Measurements from ENCODE around the gene MPLKIP. TPM values are rescaled to one million over a fixed set of nuclear protein-coding genes. Genes with fewer than 3 reads are reported as not detected.

MPLKIP gene
- total and polyA plus RNA-seq, 10 donors: 28.1 to 64.5 (median 41.2) TPM

DNA sequence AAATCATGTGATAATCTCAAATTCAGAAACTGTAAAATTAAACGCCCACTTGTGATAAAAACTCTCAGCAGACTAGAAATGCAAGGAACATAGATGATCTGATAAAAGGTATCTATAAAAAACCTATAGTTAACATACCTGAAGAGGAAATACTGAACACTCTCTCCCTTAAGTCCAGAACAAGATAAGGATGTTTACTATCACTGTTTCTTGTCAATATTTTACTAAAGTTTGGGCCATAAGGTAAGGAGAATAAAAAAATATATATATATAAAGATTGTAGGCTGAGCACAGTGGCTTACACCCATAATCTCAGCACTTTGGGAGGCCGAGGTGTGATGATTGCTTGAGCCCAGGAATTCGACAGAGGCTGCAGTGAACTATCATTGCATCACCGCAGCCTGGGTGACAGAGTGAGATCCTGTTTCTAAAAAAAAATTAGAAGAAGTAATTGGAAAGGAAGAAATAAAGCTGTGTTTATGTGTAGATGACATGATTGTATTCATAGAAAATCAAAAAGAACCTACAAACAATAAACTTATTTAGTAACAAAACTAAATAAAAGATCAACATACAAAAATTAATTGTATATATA, 28.4 kb downstream of the MPLKIP start:
- Histone ChIP-seq H3K4me1 (peaks cover 0 to 3% (median 0%) of the 10 kb centered on the region in 6 donors), H3K4me3 (no peak overlapping the region), H3K9me3 (no peaks in the 10 kb centered on the region), H3K27ac (no peak overlapping the region), H3K36me3 (peaks cover 0 to 7% (median 0%) of the 10 kb centered on the region in 6 donors), H3K27me3 (replicated peaks in 1 of 7) (no peaks in the 10 kb centered on the region)
- TF ChIP-seq POLR2A (IDR thresholded peaks at IDR 0.05): no peak
- intact Hi-C loops (cut with DNase I; ENCODE audit: low total_unique reads): no loop called here
- DNase-seq: no peak
- 50 to 87% (median 69%) methylated on average over 4 of the region's 4 CpGs for WGBS, 5 donors

DNA sequence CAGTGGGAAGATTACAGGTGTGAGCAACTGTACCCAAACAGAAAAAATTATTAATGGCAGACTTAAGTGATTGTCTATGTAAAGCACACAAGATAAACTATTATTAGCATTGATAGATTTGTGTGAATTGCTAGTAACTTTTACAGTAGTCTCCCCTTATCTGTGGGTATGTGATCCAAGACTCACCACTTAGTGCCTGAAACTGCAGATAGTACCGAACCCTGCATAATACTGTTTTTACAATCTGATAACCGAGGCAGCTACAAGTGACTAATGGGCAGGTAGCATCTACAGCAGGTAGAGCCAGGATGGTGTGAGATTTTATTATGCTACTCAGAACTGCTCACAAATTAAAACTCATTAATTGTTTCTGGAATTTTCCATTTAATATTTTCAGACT, 31.5 kb downstream of the MPLKIP start:
- H3K36me3 ChIP-seq: peaks cover 0 to 7% (median 0%) of the 10 kb centered on the region in 6 donors
- intact Hi-C loops (cut with DNase I; ENCODE audit: low total_unique reads): no loop called here
- no peak overlapping the region for H3K27ac ChIP-seq
- H3K4me3 ChIP-seq: no peak overlapping the region
- H3K4me1 ChIP-seq: peaks cover 0 to 3% (median 0%) of the 10 kb centered on the region in 6 donors
- no peaks in the 10 kb centered on the region for H3K9me3 ChIP-seq
- no peak for TF ChIP-seq POLR2AphosphoS5 (IDR thresholded peaks at IDR 0.05)
- no peak for TF ChIP-seq POLR2A (IDR thresholded peaks at IDR 0.05)
- TF ChIP-seq CTCF (IDR thresholded peaks at IDR 0.05 in 8 of 11, conservative IDR thresholded peaks at IDR 0.05 in 3 of 11): no peak
- WGBS, 5 donors: 95 to 98% (median 97%) methylated on average over 2 of the region's 2 CpGs
- DNase-seq: no peak
- H3K27me3 ChIP-seq (replicated peaks in 1 of 7): no peaks in the 10 kb centered on the region

DNA sequence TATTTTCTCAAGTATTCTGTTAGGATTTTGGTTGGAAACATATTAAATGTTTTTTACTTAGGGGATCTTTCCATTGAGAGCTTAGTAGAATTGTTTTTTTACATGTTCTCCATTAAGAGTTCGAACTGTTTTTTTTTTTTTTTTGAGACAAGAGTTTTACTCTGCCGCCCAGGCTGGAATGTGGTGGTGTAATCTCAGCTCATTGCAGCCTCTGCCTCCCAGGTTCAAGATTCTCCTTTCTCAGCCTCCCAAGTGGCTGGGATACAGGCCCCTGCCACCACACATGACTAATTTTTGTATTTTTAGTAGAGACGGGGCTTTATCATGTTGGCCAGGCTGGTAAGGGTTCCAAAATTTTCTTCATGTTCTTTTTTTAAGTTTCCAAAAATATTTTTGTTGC, 33.2 kb downstream of the MPLKIP start:
- Histone ChIP-seq H3K27me3 (replicated peaks in 1 of 7) (no peaks in the 10 kb centered on the region), H3K4me3 (no peak overlapping the region), H3K9me3 (no peaks in the 10 kb centered on the region), H3K36me3 (peaks cover 0 to 12% (median 0%) of the 10 kb centered on the region in 6 donors), H3K4me1 (peaks cover 0 to 3% (median 0%) of the 10 kb centered on the region in 6 donors), H3K27ac (no peak overlapping the region)
- no peak for DNase-seq
- intact Hi-C loops (cut with DNase I; ENCODE audit: low total_unique reads): no loop called here
- TF ChIP-seq POLR2A (IDR thresholded peaks at IDR 0.05) (no peak), POLR2AphosphoS5 (IDR thresholded peaks at IDR 0.05) (no peak), CTCF (IDR thresholded peaks at IDR 0.05 in 8 of 11, conservative IDR thresholded peaks at IDR 0.05 in 3 of 11) (no peak)
- WGBS, 5 donors: 89 to 96% (median 95%) methylated on average over 3 of the region's 3 CpGs

DNA sequence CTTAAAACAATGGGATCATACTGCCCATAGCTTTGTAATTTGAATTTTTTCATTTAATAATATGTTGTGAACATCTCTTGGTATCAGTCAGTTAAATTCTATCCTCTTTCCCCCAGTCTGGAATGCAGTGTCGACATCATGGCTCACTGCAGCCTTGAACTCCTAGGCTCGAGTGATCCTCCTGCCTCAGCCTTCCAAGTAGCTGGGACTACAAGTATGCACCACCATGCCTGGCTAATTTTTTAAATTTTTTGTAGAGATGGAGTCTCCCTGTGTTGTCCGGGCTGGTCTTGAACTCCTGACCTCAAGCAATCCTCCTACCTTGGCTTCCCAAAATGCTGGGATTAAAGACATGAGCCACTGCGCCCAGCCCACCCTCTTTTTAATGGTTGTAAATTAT, 34.6 kb downstream of the MPLKIP start:
- Histone ChIP-seq H3K27ac (no peak overlapping the region), H3K36me3 (peaks cover 0 to 25% (median 9%) of the 10 kb centered on the region in 6 donors), H3K27me3 (replicated peaks in 1 of 7) (no peaks in the 10 kb centered on the region), H3K4me3 (no peak overlapping the region), H3K9me3 (no peaks in the 10 kb centered on the region), H3K4me1 (no peaks in the 10 kb centered on the region)
- TF ChIP-seq POLR2A (IDR thresholded peaks at IDR 0.05) (no peak), POLR2AphosphoS5 (IDR thresholded peaks at IDR 0.05) (no peak), CTCF (IDR thresholded peaks at IDR 0.05 in 8 of 11, conservative IDR thresholded peaks at IDR 0.05 in 3 of 11) (no peak)
- 90 to 96% (median 94%) methylated on average over 4 of the region's 4 CpGs for WGBS, 5 donors
- no peak for DNase-seq
- intact Hi-C loops (cut with DNase I; ENCODE audit: low total_unique reads): no loop called here
